Pons (tissue), 1 donor: Measurements from ENCODE around the gene SNX2.

Experiments
- DNase-seq: peaks from one replicate; pipeline ENCODE4 v3.0.0-alpha.2; 2016; ENCODE audit warnings: low spot score

Gene SNX2

GRCh38 chr5:122773619-122774018 lies 1.3 kb upstream of the SNX2 start:
- DNase-seq = peak; percentile 2

GRCh38 chr5:122774519-122774860 lies 390 bp upstream of the SNX2 start:
- no peak for DNase-seq

- DNase-seq = peak; percentile 76
Measured at GRCh38 chr5:122775550-122776542, 966 bp downstream of the SNX2 start.

- no peak for DNase-seq
Measured at GRCh38 chr5:122778157-122778556, 3.3 kb downstream of the SNX2 start.

GRCh38 chr5:122779451-122779850 lies 4.6 kb downstream of the SNX2 start:
- DNase-seq = no peak

- DNase-seq = no peak
Measured at GRCh38 chr5:122780296-122780695, 5.4 kb downstream of the SNX2 start.

GRCh38 chr5:122781465-122781864 lies 6.6 kb downstream of the SNX2 start:
- no peak for DNase-seq

GRCh38 chr5:122785294-122785693 lies 10.4 kb downstream of the SNX2 start:
- no peak for DNase-seq

GRCh38 chr5:122788371-122788770 lies 13.5 kb downstream of the SNX2 start:
- DNase-seq = no peak

- no peak for DNase-seq
Measured at GRCh38 chr5:122788996-122789395, 14.1 kb downstream of the SNX2 start.

GRCh38 chr5:122789461-122790171 lies 14.7 kb downstream of the SNX2 start:
- DNase-seq = no peak

- DNase-seq = peak; percentile 9
Measured at GRCh38 chr5:122790354-122791103, 15.6 kb downstream of the SNX2 start.

GRCh38 chr5:122805481-122805880 lies 30.6 kb downstream of the SNX2 start:
- DNase-seq = no peak

- DNase-seq = no peak
Measured at GRCh38 chr5:122810405-122810804, 35.5 kb downstream of the SNX2 start.

GRCh38 chr5:122815218-122815767 lies 40.4 kb downstream of the SNX2 start:
- no peak for DNase-seq

GRCh38 chr5:122816756-122817155 lies 41.9 kb downstream of the SNX2 start:
- DNase-seq = no peak

GRCh38 chr5:122831984-122832383 lies 57.1 kb downstream of the SNX2 start:
- no peak for DNase-seq

- no peak for DNase-seq
Measured at GRCh38 chr5:122835681-122836080, 60.8 kb downstream of the SNX2 start.

GRCh38 chr5:122836947-122837346 lies 62.1 kb downstream of the SNX2 start:
- no peak for DNase-seq

- DNase-seq = no peak
Measured at GRCh38 chr5:122839731-122840130, 64.9 kb downstream of the SNX2 start.

GRCh38 chr5:122842016-122842580 lies 67.2 kb downstream of the SNX2 start:
- no peak for DNase-seq
